HCT116 (cell line): ENCODE data around the gene ITGB1BP1. TPM values are rescaled to one million over a fixed set of nuclear protein-coding genes. Genes with fewer than 3 reads are reported as not detected.

Source experiments
- ATAC-seq: fragments of 200-7000 bp; cut with Tn5 transposase; 2 replicates; pipeline ENCODE4 v1.9.1; 2020; ENCODE audit warnings: mild to moderate bottlenecking, moderate library complexity
- BruUV-seq: library from RNA; stranded (reverse); fragments of 400-500 nt; replicated peaks from 2 replicates; lab custom pipeline; 2021; lab: Mats Ljungman, UMichigan
- CTCF ChIA-PET: fragments of 300-600 bp; sonication (Branson Sonifier 250); formaldehyde crosslinking; loops from one replicate; lab custom pipeline; 2021; ENCODE audit warnings: antibody characterized with exemption; lab: Charles Lee
- POLR2A ChIA-PET: fragments of 300-600, 350-600 bp; sonication (Branson Sonifier 250); formaldehyde crosslinking; loops from one replicate; lab custom pipeline; 2021; ENCODE audit warnings: antibody characterized with exemption; lab: Charles Lee
- RAD21 ChIA-PET, 2 experiments: fragments of 300-600 bp; sonication (Branson Sonifier 250); formaldehyde crosslinking; loops; one replicate each; lab custom pipeline; 2023; ENCODE audit warnings: low total read pairs in 2 of 2; ENCODE audit not compliant: uncharacterized antibody in 2 of 2, unreplicated experiment in 2 of 2, low non-redundant PET in 1 of 2; lab: Charles Lee
- DNase-seq: peaks from one replicate; pipeline ENCODE4 v3.0.0-alpha.2; 2010; ENCODE audit warnings: low read depth, low spot score
- H2AFZ ChIP-seq: fragments of 200-600 bp; shearing (Covaris generic), sonication (generic); 2 replicates; pipeline ENCODE4 v1.6.1; 2017; ENCODE audit warnings: low read depth, mixed run types, mixed read lengths, antibody characterized with exemption, low read length; ENCODE audit not compliant: poor library complexity, severe bottlenecking
- H3K27ac ChIP-seq: 2 replicates; pipeline ENCODE4 v1.5.1; 2012; ENCODE audit warnings: low read depth, low read length
- H3K27me3 ChIP-seq: fragments of 200-600 bp; sonication (generic); 2 replicates; pipeline ENCODE4 v1.6.1; 2016; ENCODE audit warnings: mixed run types, low read length, mixed read lengths; ENCODE audit not compliant: insufficient read depth
- H3K36me3 ChIP-seq, 2 experiments: fragments of 200-500 bp in 1 of 2; fragments of 200-600 bp in 1 of 2; sonication (Bioruptor generic) in 1 of 2; sonication (generic) in 1 of 2; 2 replicates each; pipeline versions ENCODE4 v1.5.1 to v1.6.1; 2014 to 2016; ENCODE audit warnings: low read length in 2 of 2, inconsistent platforms in 1 of 2, mixed read lengths in 1 of 2, mixed run types in 1 of 2; ENCODE audit not compliant: insufficient read depth in 2 of 2, control insufficient read depth in 1 of 2
- H3K4me1 ChIP-seq, 2 experiments: fragments of 200-600 bp in 1 of 2; sonication (generic) in 1 of 2; 2 replicates each; pipeline versions ENCODE4 v1.5.1 to v1.6.1; 2012 to 2017; ENCODE audit warnings: low read length in 2 of 2, inconsistent platforms in 1 of 2, mild to moderate bottlenecking in 1 of 2, mixed read lengths in 1 of 2, mixed run types in 1 of 2, moderate library complexity in 1 of 2; ENCODE audit not compliant: insufficient read depth in 2 of 2, control insufficient read depth in 1 of 2
- H3K4me2 ChIP-seq: fragments of 200-600 bp; sonication (generic); 2 replicates; pipeline ENCODE4 v1.6.1; 2017; ENCODE audit warnings: mixed run types, low read length, mixed read lengths
- H3K4me3 ChIP-seq, 2 experiments: fragments of 200-600 bp in 1 of 2; sonication (generic) in 1 of 2; replicated peaks in 1 of 2; 2 replicates each; pipeline ENCODE4 v1.5.1; 2011 to 2016; ENCODE audit warnings: low read length in 2 of 2, control low read depth in 1 of 2, low read depth in 1 of 2, mild to moderate bottlenecking in 1 of 2, mixed read lengths in 1 of 2, mixed run types in 1 of 2
- H3K79me2 ChIP-seq: fragments of 200-600 bp; sonication (generic); 2 replicates; pipeline ENCODE4 v1.6.1; 2017; ENCODE audit warnings: mild to moderate bottlenecking, mixed run types, low read length, moderate library complexity, mixed read lengths; ENCODE audit not compliant: insufficient read depth
- H3K9ac ChIP-seq: fragments of 200-600 bp; sonication (generic); 2 replicates; pipeline ENCODE4 v1.6.1; 2016; ENCODE audit warnings: low read length, mixed read lengths
- H3K9me2 ChIP-seq: fragments of 200-600 bp; sonication (generic), shearing (Covaris generic); 2 replicates; pipeline ENCODE4 v1.6.1; 2017; ENCODE audit warnings: mixed run types, mild to moderate bottlenecking, moderate library complexity; ENCODE audit not compliant: insufficient read depth
- H3K9me3 ChIP-seq, 2 experiments: fragments of 200-500 bp in 1 of 2; fragments of 200-600 bp in 1 of 2; sonication (Bioruptor generic) in 1 of 2; sonication (generic) in 1 of 2; 2 replicates each; pipeline ENCODE4 v1.6.1; 2014 to 2017; ENCODE audit warnings: low read length in 2 of 2, mixed read lengths in 2 of 2, inconsistent platforms in 1 of 2, low read depth in 1 of 2, mild to moderate bottlenecking in 1 of 2, mixed run types in 1 of 2, moderate library complexity in 1 of 2; ENCODE audit not compliant: control insufficient read depth in 1 of 2, insufficient read depth in 1 of 2
- H4K20me1 ChIP-seq: fragments of 200-600 bp; sonication (generic), shearing (Covaris generic); 2 replicates; pipeline ENCODE4 v1.6.1; 2017; ENCODE audit warnings: mixed run types, mild to moderate bottlenecking, moderate library complexity; ENCODE audit not compliant: insufficient read depth
- CBX3 ChIP-seq: IDR thresholded peaks from 2 replicates; pipeline ENCODE4 v1.6.1; 2012; ENCODE audit warnings: low read depth
- CEBPB ChIP-seq: IDR thresholded peaks from 2 replicates; pipeline ENCODE4 v1.6.1; 2012; ENCODE audit warnings: low read depth
- CTCF ChIP-seq, 3 experiments: fragments of 200-600 bp in 1 of 3; sonication (generic) in 1 of 3; IDR thresholded peaks in 2 of 3; conservative IDR thresholded peaks in 1 of 3; 2 replicates each; pipeline ENCODE4 v1.5.1; 2012 to 2017; ENCODE audit warnings: low read depth in 2 of 3, low read length in 2 of 3, antibody characterized with exemption in 1 of 3, borderline replicate concordance in 1 of 3, control low read depth in 1 of 3, mild to moderate bottlenecking in 1 of 3, mixed read lengths in 1 of 3, mixed run types in 1 of 3, moderate library complexity in 1 of 3; ENCODE audit not compliant: insufficient read depth in 1 of 3
- EZH2phosphoT487 ChIP-seq: fragments of 200-600 bp; IDR thresholded peaks from 2 replicates; pipeline ENCODE4 v1.6.1; 2018; ENCODE audit warnings: antibody characterized with exemption, borderline replicate concordance
- JUND ChIP-seq: IDR thresholded peaks from 2 replicates; pipeline ENCODE4 v1.6.1; 2012
- MAX ChIP-seq: IDR thresholded peaks from 2 replicates; pipeline ENCODE4 v1.6.1; 2012
- POLR2AphosphoS5 ChIP-seq: IDR thresholded peaks from 2 replicates; pipeline ENCODE4 v1.6.1; 2011; ENCODE audit warnings: mild to moderate bottlenecking, low read depth, low read length, moderate library complexity
- RAD21 ChIP-seq: IDR thresholded peaks from 2 replicates; pipeline ENCODE4 v1.6.1; 2012; ENCODE audit warnings: low read depth, mild to moderate bottlenecking
- SP1 ChIP-seq: IDR thresholded peaks from 2 replicates; pipeline ENCODE4 v1.6.1; 2012; ENCODE audit warnings: low read depth
- SRF ChIP-seq: IDR thresholded peaks from 2 replicates; pipeline ENCODE4 v1.6.1; 2012; ENCODE audit warnings: low read depth
- ZFX ChIP-seq: fragments of 450-650 bp; IDR thresholded peaks from 2 replicates; pipeline ENCODE4 v1.6.1; 2017
- intact Hi-C: fragments of 100-400 bp; cut with micrococcal nuclease; formaldehyde crosslinking; loops from 2 replicates; pipeline ENCODE4 v1.10.0; 2022
- total RNA-seq: library from RNA; stranded (reverse); gene quantifications from one replicate; pipeline ENCODE4 v1.2.1, GENCODE V29; 2021; ENCODE audit not compliant: unreplicated experiment
- TF ChIP-seq, protein P1 (sequence below): IDR thresholded peaks from 2 replicates; pipeline ENCODE4 v1.6.1; 2011; ENCODE audit warnings: mild to moderate bottlenecking, low read length, moderate library complexity; ENCODE audit not compliant: insufficient replicate concordance; ENCODE audit errors: extremely low read depth
- TF ChIP-seq, protein P2 (sequence below): IDR thresholded peaks from 2 replicates; pipeline ENCODE4 v1.6.1; 2012

The ITGB1BP1 gene
- total RNA-seq, 1 experiment from 2014 or later = 86.9 TPM

- no peak for ATAC-seq
- Histone ChIP-seq H3K27me3 (no peaks in the 10 kb centered on the region), H3K79me2 (no peaks in the 10 kb centered on the region), H2AFZ (no peak overlapping the region), H3K9ac (no peak overlapping the region), H3K36me3 (peaks cover 2 to 7% of the 10 kb centered on the region in 2 experiments; a peak in 1 of 4 replicates), H3K9me3 (no peaks in the 10 kb centered on the region), H3K9me2 (no peaks in the 10 kb centered on the region), H3K27ac (no peak overlapping the region), H3K4me1 (peaks cover 0 to 10% of the 10 kb centered on the region in 2 experiments; a peak in 2 of 4 replicates), H4K20me1 (no peaks in the 10 kb centered on the region), H3K4me3 (no peak overlapping the region), H3K4me2 (no peak overlapping the region)
- TF ChIP-seq RAD21 (no peak), SP1 (no peak), JUND (no peak), EZH2phosphoT487 (no peak), SRF (no peak), CBX3 (no peak), CTCF (IDR thresholded peaks at IDR 0.05 in 2 of 3, conservative IDR thresholded peaks at IDR 0.05 in 1 of 3; ENCODE audit: borderline replicate concordance in 1 of 3, insufficient read depth in 1 of 3, low read depth in 2 of 3, low read length in 2 of 3) (no peak), MAX (no peak), ZFX (no peak), POLR2AphosphoS5 (no peak), CEBPB (no peak)
- TF ChIP-seq, protein P1, sequence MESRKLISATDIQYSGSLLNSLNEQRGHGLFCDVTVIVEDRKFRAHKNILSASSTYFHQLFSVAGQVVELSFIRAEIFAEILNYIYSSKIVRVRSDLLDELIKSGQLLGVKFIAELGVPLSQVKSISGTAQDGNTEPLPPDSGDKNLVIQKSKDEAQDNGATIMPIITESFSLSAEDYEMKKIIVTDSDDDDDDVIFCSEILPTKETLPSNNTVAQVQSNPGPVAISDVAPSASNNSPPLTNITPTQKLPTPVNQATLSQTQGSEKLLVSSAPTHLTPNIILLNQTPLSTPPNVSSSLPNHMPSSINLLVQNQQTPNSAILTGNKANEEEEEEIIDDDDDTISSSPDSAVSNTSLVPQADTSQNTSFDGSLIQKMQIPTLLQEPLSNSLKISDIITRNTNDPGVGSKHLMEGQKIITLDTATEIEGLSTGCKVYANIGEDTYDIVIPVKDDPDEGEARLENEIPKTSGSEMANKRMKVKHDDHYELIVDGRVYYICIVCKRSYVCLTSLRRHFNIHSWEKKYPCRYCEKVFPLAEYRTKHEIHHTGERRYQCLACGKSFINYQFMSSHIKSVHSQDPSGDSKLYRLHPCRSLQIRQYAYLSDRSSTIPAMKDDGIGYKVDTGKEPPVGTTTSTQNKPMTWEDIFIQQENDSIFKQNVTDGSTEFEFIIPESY = no peak
- TF ChIP-seq, protein P2, sequence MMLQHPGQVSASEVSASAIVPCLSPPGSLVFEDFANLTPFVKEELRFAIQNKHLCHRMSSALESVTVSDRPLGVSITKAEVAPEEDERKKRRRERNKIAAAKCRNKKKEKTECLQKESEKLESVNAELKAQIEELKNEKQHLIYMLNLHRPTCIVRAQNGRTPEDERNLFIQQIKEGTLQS = no peak
- no peak for DNase-seq
- ChIA-PET POLR2A (no interaction called here), CTCF (no interaction called here), RAD21 (no interaction called here)
- BruUV-seq = no TSS peak
- intact Hi-C loops = no loop called here
Observed at GRCh38 chr2:9360110-9360509, 63.2 kb downstream of the ITGB1BP1 start.
